M059J (cell line): Measurements from ENCODE around the gene WIZ. TPM values are rescaled to one million over a fixed set of nuclear protein-coding genes. Genes with fewer than 3 reads are reported as not detected.
"Not testable (repeated sequence)": the region's sequence is repeated elsewhere in the genome, so short reads cannot be mapped to it uniquely, and the experiment has no call there.

Source experiments
- DNase-seq: peaks from one replicate; pipeline ENCODE4 v3.0.0-alpha.2; 2012; ENCODE audit warnings: low read depth
- total RNA-seq: library from RNA; depleted of rRNA; stranded (reverse); fragments of >200 nt; shearing (Covaris generic); gene quantifications from 2 replicates; pipeline ENCODE4 v1.2.3, GENCODE V29; 2014

The WIZ gene
- total RNA-seq, 1 experiment from 2014 or later = 16.9 TPM

GRCh38 chr19:15428956-15429824, 20.6 kb downstream of the WIZ start:
- no peak for DNase-seq

- no peak for DNase-seq
Measured at GRCh38 chr19:15427991-15428471, 21.7 kb downstream of the WIZ start.

- no peak for DNase-seq
Measured at GRCh38 chr19:15427350-15427700, 22.4 kb downstream of the WIZ start.

- DNase-seq = no peak
Measured at GRCh38 chr19:15426485-15427349, 23.0 kb downstream of the WIZ start.

- DNase-seq = no peak
Measured at GRCh38 chr19:15425321-15425950, 24.3 kb downstream of the WIZ start.

- no peak for DNase-seq
Measured at GRCh38 chr19:15424692-15425272, 25.0 kb downstream of the WIZ start.

GRCh38 chr19:15424121-15424520, 25.6 kb downstream of the WIZ start:
- no peak for DNase-seq

- no peak for DNase-seq
Measured at GRCh38 chr19:15423130-15423529, 26.6 kb downstream of the WIZ start.

GRCh38 chr19:15422296-15423075, 27.3 kb downstream of the WIZ start:
- no peak for DNase-seq

- no peak for DNase-seq
Measured at GRCh38 chr19:15421721-15422260, 28.0 kb downstream of the WIZ start.

- no peak for DNase-seq
Measured at GRCh38 chr19:15421136-15421695, 28.5 kb downstream of the WIZ start.

- peak; percentile 30 for DNase-seq
Measured at GRCh38 chr19:15419413-15420025, 30.2 kb downstream of the WIZ start.

- peak; percentile 100 for DNase-seq
Measured at GRCh38 chr19:15418579-15419412, 31.0 kb downstream of the WIZ start, which contains the start of gene AKAP8L. TSS of gene AKAP8L (minus strand) at chr19:15418988. CDS start at chr19:15418923, 65 bp downstream.

GRCh38 chr19:15418231-15418578, 31.6 kb downstream of the WIZ start:
- peak; percentile 44 for DNase-seq

GRCh38 chr19:15417699-15418098, 32.1 kb downstream of the WIZ start:
- DNase-seq = peak; percentile 39

GRCh38 chr19:15412832-15413231, 36.9 kb downstream of the WIZ start:
- no peak for DNase-seq

- not testable (repeated sequence) for DNase-seq
Measured at GRCh38 chr19:15411351-15411750, 38.4 kb downstream of the WIZ start.

GRCh38 chr19:15404780-15405211, 45.0 kb downstream of the WIZ start:
- no peak for DNase-seq
